ENCODE data around the gene PKD2. TPM values are rescaled to one million over a fixed set of nuclear protein-coding genes. Genes with fewer than 3 reads are reported as not detected.

PKD2 gene
- total and polyA plus RNA-seq, 2 donors (not counting 1 experiment from before 2014, with no cell fraction given) = 1.8 to 5.8 TPM

- CTCF ChIA-PET = interaction anchor here (1.0 to 1.2 kb wide), 3 partner anchors 9 to 134 kb away, joined by 3 to 4 read pairs (median 3); no protein-coding TSS in a partner anchor
Measured at GRCh38 chr4:87985887-87986200, 21.6 kb upstream of the PKD2 start.

DNA sequence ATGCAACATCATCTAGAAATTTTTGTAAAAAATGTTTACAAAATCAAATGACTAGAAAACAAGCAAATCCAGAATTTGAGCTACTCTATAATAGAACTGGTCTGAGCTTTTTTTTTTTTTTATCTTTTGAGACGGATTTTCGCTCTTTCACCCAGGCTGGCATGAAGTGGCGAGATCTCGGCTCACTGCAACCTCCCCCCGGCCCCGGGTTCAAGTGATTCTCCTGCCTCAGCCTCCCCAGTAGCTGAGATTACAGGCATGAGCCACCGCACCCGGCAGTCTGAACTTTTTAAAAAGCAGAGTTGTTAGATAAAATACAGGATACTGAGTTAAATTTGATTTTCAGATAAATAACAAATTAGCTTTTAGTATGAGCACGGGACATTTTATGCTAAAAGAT, 20.9 kb upstream of the PKD2 start:
- H3K4me1 Mint-ChIP-seq = no peaks in the 10 kb centered on the region
- peaks cover 17% of the 10 kb centered on the region for H3K27me3 Mint-ChIP-seq
- no peaks in the 10 kb centered on the region for H3K9me3 Mint-ChIP-seq (ENCODE audit: insufficient read depth)

More at GRCh38 chr4:87985887-87986200, 21.6 kb upstream of the PKD2 start:
- Mint-ChIP-seq H3K27me3 (peaks cover 17% of the 10 kb centered on the region), H3K9me3 (ENCODE audit: insufficient read depth) (no peaks in the 10 kb centered on the region), H3K4me3 (no peak overlapping the region), H3K4me1 (no peaks in the 10 kb centered on the region), H3K27ac (no peak overlapping the region)
- H3K9me3 ChIP-seq (ENCODE audit: control extremely low read depth in 1 of 3, control insufficient read depth in 2 of 3, insufficient read depth in 1 of 3, low read length in 2 of 3) = no peaks in the 10 kb centered on the region
- H3K27me3 ChIP-seq (replicated peaks in 1 of 4; ENCODE audit: control extremely low read depth in 1 of 4, control insufficient read depth in 3 of 4, insufficient read depth in 4 of 4, low read length in 3 of 4) = peaks cover 0 to 3% (median 0%) of the 10 kb centered on the region in 4 experiments
- H3K4me3 ChIP-seq (ENCODE audit: control extremely low read depth in 1 of 5, extremely low read depth in 1 of 5, insufficient read depth in 1 of 5, low read depth in 2 of 5, low read length in 4 of 5) = no peak overlapping the region
- H3K27ac ChIP-seq (ENCODE audit: low read length in 2 of 2) = no peak overlapping the region
- POLR2A ChIA-PET = no interaction called here
- H3K79me2 ChIP-seq (ENCODE audit: control insufficient read depth, insufficient read depth, low read length) = no peaks in the 10 kb centered on the region
- H2AFZ ChIP-seq (ENCODE audit: insufficient read depth, low read depth, low read length, poor library complexity, severe bottlenecking) = no peak overlapping the region
- no peaks in the 10 kb centered on the region for H3K4me1 ChIP-seq (ENCODE audit: control insufficient read depth in 2 of 2, insufficient read depth in 2 of 2, low read length in 2 of 2)
- TF ChIP-seq, protein P1, sequence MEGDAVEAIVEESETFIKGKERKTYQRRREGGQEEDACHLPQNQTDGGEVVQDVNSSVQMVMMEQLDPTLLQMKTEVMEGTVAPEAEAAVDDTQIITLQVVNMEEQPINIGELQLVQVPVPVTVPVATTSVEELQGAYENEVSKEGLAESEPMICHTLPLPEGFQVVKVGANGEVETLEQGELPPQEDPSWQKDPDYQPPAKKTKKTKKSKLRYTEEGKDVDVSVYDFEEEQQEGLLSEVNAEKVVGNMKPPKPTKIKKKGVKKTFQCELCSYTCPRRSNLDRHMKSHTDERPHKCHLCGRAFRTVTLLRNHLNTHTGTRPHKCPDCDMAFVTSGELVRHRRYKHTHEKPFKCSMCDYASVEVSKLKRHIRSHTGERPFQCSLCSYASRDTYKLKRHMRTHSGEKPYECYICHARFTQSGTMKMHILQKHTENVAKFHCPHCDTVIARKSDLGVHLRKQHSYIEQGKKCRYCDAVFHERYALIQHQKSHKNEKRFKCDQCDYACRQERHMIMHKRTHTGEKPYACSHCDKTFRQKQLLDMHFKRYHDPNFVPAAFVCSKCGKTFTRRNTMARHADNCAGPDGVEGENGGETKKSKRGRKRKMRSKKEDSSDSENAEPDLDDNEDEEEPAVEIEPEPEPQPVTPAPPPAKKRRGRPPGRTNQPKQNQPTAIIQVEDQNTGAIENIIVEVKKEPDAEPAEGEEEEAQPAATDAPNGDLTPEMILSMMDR (IDR thresholded peaks at IDR 0.05) = no peak
- TF ChIP-seq EZH2 (IDR thresholded peaks at IDR 0.05; ENCODE audit: borderline replicate concordance, insufficient read depth, low read depth, low read length, poor library complexity, severe bottlenecking) = no peak
- no peak overlapping the region for H3K4me2 ChIP-seq (replicated peaks; ENCODE audit: low read depth, low read length, poor library complexity, severe bottlenecking)
- 67% methylated on average over 1 of the region's 4 CpGs for WGBS (ENCODE audit: insufficient coverage)
- H3K9ac ChIP-seq (ENCODE audit: low read length) = no peak overlapping the region
- DNase-seq (no peak), ATAC-seq (ENCODE audit: low read depth) (no peak)
- H4K20me1 ChIP-seq (ENCODE audit: control insufficient read depth, insufficient read depth, low read length, poor library complexity, severe bottlenecking) = no peaks in the 10 kb centered on the region
- no peaks in the 10 kb centered on the region for H3K36me3 ChIP-seq (replicated peaks in 1 of 2; ENCODE audit: control extremely low read depth in 1 of 2, control insufficient read depth in 1 of 2, extremely low read depth in 1 of 2, insufficient read depth in 2 of 2, low read length in 1 of 2)
- intact Hi-C loops (cut with micrococcal nuclease) = no loop called here

More for the DNA sequence above, 20.9 kb upstream of the PKD2 start:
- Histone ChIP-seq H3K4me3 (ENCODE audit: control extremely low read depth in 1 of 5, extremely low read depth in 1 of 5, insufficient read depth in 1 of 5, low read depth in 2 of 5, low read length in 4 of 5) (no peak overlapping the region), H3K27ac (ENCODE audit: low read length in 2 of 2) (no peak overlapping the region), H3K9ac (ENCODE audit: low read length) (no peak overlapping the region), H3K4me1 (ENCODE audit: control insufficient read depth in 2 of 2, insufficient read depth in 2 of 2, low read length in 2 of 2) (no peaks in the 10 kb centered on the region), H3K4me2 (replicated peaks; ENCODE audit: low read depth, low read length, poor library complexity, severe bottlenecking) (no peak overlapping the region), H3K36me3 (replicated peaks in 1 of 2; ENCODE audit: control extremely low read depth in 1 of 2, control insufficient read depth in 1 of 2, extremely low read depth in 1 of 2, insufficient read depth in 2 of 2, low read length in 1 of 2) (no peaks in the 10 kb centered on the region), H3K27me3 (replicated peaks in 1 of 4; ENCODE audit: control extremely low read depth in 1 of 4, control insufficient read depth in 3 of 4, insufficient read depth in 4 of 4, low read length in 3 of 4) (peaks cover 0 to 3% (median 0%) of the 10 kb centered on the region in 4 experiments), H3K79me2 (ENCODE audit: control insufficient read depth, insufficient read depth, low read length) (no peaks in the 10 kb centered on the region), H4K20me1 (ENCODE audit: control insufficient read depth, insufficient read depth, low read length, poor library complexity, severe bottlenecking) (no peaks in the 10 kb centered on the region), H3K9me3 (ENCODE audit: control extremely low read depth in 1 of 3, control insufficient read depth in 2 of 3, insufficient read depth in 1 of 3, low read length in 2 of 3) (no peaks in the 10 kb centered on the region), H2AFZ (ENCODE audit: insufficient read depth, low read depth, low read length, poor library complexity, severe bottlenecking) (no peak overlapping the region)
- ATAC-seq (ENCODE audit: low read depth) (no peak), DNase-seq (no peak)
- Mint-ChIP-seq H3K4me3 (no peak overlapping the region), H3K27ac (no peak overlapping the region)
- ChIA-PET POLR2A (no interaction called here), CTCF (no interaction called here)
- TF ChIP-seq, protein P1 (IDR thresholded peaks at IDR 0.05) = no peak
- no peak for TF ChIP-seq EZH2 (IDR thresholded peaks at IDR 0.05; ENCODE audit: borderline replicate concordance, insufficient read depth, low read depth, low read length, poor library complexity, severe bottlenecking)
- intact Hi-C loops (cut with micrococcal nuclease) = no loop called here
- WGBS (ENCODE audit: insufficient coverage) = no CpG with 5 or more reads among the region's 9 CpGs
